OCI-M2 (cell line): ENCODE data around the gene HGS.

Source experiments
- DNase-seq: peaks from one replicate; lab custom pipeline; 2025; ENCODE audit not compliant: unreplicated experiment; lab: John Stamatoyannopoulos, UW

Gene HGS

GRCh38 chr17:81683208-81683583 lies 615 bp upstream of the HGS start:
- DNase-seq, result no peak

- DNase-seq, result no peak
Observed at GRCh38 chr17:81684442-81684911, 666 bp downstream of the HGS start.

DNA sequence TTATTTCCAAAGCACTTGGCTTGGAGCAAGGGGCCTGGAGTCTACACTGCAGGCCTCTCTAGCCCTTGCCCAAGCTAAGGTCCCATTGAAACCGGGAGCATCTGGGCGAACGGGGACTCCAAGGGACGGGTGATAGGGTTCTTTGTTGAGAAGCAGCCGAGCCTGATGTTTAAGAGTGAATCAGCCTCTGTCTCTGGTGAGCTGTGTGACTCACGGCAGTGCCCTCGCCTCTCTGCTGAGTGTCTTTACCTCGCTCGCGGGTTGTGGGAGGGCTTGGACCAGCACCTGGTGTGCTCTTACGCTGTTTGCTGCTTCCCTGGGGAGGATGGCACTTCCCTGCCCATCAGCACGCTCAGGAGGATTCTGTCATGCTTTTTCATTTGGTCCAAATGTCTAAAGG lies 1.3 kb downstream of the HGS start:
- DNase-seq, result no peak

DNA sequence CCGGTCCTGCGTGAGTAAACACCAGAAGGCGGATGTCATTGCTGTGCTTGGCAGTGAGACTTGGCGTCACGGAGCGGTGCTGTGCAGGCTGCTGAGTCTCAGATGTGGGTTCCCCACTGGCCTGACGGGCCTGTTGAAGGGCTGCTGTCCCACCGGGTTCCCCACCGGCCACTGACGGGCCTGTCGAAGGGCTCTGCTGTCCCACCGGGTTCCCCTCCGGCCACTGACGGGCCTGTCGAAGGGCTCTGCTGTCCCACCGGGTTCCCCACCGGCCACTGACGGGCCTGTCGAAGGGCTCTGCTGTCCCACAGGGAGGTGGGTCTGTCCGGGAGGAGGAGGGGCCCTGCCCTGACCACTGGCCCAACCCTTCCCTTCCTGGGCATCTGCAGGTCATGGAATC lies 2.8 kb downstream of the HGS start:
- no peak for DNase-seq

DNA sequence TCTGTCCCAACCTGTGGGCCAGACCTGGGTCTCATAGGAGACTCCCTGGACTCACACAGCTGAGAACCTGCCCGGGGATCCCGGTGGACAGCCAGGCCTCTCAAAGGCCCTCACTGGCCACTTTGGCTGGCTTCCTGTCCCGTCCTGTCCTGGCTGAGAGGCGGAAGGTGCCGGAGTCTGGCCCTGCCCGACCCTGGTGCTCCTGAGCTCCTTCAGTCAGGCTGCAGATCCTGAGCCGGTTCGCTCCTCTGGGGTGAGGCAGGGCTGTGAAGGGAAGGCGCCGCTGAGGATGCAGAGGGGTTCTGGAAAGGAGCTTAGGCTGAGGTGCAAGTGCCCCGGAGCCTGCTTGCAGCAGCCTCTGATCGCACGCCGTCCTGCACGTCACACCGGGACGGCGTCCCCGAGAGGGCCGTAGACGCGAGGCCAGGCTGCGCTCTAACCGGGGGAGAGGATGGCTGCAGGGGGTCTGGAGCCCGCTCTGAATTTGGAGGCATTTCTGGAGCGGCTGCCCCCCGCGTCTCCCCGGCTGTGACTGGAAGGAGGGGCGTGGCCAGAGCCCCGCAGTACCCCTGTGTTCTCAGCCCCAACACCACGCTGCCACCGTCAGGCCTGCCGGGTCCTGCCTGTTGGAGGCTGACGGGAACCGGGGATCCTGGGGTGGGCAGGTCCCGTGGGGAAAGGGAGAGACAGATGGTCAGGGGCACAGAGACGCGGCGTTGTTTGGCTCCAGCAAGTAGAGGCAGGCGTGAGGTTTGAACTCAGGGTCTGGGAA lies 4.1 kb downstream of the HGS start:
- no peak for DNase-seq

DNA sequence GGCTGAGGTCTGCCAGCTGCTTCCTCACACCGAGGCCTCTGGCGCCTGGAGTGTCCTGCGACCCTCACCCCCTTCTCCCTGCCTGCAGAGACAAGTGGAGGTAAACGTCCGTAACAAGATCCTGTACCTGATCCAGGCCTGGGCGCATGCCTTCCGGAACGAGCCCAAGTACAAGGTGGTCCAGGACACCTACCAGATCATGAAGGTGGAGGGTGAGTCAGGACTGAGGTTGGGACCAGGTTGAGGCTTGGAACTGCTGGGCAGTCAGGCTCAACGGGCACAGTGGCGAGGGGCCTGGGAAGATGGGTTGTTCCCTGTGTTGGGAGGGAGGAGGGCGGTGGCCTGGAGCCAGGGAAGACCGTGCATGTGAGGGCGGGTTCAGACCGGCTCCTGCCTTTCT lies 4.8 kb downstream of the HGS start:
- DNase-seq, result no peak

GRCh38 chr17:81690066-81690465 lies 6.3 kb downstream of the HGS start:
- no peak for DNase-seq

DNA sequence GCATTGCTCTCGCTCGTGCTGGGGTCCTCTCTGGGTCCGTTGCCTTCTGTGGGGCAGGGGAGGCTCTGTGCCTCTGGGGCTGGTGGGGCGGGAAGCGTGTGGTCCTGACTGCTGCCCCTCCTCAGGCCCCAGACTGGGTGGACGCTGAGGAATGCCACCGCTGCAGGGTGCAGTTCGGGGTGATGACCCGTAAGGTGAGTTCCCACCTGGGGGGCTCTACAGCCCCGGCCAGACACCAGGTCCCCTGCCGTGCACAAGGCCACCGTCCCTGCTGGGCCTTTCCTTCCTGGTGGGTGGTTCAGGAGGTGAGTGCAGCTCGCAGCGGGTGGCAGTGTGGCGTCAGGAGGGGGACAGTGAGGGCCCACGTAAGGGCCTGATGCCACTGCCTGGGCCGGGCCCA lies 6.7 kb downstream of the HGS start:
- DNase-seq, result no peak

- DNase-seq, result no peak
Observed at GRCh38 chr17:81691196-81691595, 7.4 kb downstream of the HGS start.

DNA sequence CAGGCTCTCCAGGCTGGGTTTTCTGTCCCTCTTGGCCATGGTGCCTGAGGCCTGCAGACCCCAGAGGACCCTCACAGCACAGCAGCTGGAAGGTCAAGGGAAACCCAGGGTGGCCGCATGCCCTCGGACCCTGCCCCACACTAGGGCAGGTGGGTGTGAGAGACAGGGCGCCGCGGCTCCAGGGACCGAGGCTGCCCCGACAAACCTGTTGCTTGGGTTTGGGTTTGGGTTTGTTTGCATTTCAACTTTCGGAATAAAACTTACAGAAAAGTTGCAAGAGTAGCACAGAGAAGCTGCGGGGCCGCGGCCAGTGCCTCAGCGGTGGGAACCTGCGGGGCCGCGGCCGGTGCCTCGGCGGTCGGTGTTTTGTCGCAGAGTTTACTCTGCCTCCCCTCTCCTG lies 7.8 kb downstream of the HGS start:
- no peak for DNase-seq

GRCh38 chr17:81693509-81694210 lies 9.8 kb downstream of the HGS start:
- no peak for DNase-seq

- DNase-seq, result no peak
Observed at GRCh38 chr17:81694810-81695209, 11.0 kb downstream of the HGS start.

GRCh38 chr17:81695211-81695610 lies 11.4 kb downstream of the HGS start:
- no peak for DNase-seq

- no peak for DNase-seq
Observed at GRCh38 chr17:81695801-81696200, 12.0 kb downstream of the HGS start.

DNA sequence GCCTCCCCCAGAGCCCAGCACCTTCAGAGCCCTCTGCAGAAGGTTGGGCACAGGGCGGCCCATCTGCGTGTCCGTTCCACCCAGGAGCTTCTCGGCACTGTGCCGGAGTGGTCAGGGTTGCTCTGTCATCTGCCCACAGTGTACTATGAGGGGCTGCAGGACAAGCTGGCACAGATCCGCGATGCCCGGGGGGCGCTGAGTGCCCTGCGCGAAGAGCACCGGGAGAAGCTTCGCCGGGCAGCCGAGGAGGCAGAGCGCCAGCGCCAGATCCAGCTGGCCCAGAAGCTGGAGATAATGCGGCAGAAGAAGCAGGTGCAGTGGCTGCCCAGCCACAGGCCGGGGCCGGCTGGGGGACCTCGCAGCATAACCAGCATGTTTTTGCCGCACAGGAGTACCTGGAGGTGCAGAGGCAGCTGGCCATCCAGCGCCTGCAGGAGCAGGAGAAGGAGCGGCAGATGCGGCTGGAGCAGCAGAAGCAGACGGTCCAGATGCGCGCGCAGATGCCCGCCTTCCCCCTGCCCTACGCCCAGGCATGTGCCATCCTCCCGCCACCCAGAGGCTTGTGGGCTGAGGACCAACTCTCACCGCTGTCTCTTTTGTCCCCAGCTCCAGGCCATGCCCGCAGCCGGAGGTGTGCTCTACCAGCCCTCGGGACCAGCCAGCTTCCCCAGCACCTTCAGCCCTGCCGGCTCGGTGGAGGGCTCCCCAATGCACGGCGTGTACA lies 12.6 kb downstream of the HGS start:
- no peak for DNase-seq

GRCh38 chr17:81697261-81698044 lies 13.6 kb downstream of the HGS start:
- no peak for DNase-seq

- no peak for DNase-seq
Observed at GRCh38 chr17:81700353-81701287, 16.8 kb downstream of the HGS start.

DNA sequence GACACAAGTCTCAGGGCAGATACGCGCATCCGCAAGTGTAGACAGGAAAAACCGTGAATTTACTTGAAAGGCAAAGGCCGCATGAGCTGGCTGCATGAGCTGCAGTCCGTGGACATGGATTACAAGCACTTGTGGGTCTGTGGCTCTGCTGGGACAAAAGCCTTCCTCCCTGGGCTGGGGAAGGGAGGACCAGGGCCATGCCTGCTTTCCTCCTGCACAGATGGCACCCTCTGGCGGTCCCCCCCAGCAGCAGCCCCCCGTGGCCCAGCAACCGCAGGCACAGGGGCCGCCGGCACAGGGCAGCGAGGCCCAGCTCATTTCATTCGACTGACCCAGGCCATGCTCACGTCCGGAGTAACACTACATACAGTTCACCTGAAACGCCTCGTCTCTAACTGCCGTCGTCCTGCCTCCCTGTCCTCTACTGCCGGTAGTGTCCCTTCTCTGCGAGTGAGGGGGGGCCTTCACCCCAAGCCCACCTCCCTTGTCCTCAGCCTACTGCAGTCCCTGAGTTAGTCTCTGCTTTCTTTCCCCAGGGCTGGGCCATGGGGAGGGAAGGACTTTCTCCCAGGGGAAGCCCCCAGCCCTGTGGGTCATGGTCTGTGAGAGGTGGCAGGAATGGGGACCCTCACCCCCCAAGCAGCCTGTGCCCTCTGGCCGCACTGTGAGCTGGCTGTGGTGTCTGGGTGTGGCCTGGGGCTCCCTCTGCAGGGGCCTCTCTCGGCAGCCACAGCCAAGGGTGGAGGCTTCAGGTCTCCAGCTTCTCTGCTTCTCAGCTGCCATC lies 17.7 kb downstream of the HGS start:
- DNase-seq, result no peak
